Testis (tissue), 2 donors: ENCODE results near the gene DPH3.

Experiments
- CTCF ChIP-seq, 3 experiments: fragments of 450-650 bp in 2 of 3; fragments of 200-600 bp in 1 of 3; sonication (generic) in 1 of 3; IDR thresholded peaks; one replicate each; pipeline ENCODE4 v1.5.1; 2016 to 2019; ENCODE audit warnings: antibody characterized with exemption in 3 of 3, mild to moderate bottlenecking in 2 of 3, moderate library complexity in 1 of 3
- POLR2A ChIP-seq: fragments of 450-650 bp; IDR thresholded peaks from one replicate; pipeline ENCODE4 v1.6.1; 2017; ENCODE audit warnings: antibody characterized with exemption, mild to moderate bottlenecking, moderate library complexity

GRCh38 chr3:16241225-16241624, 23.5 kb downstream of the DPH3 start:
- TF ChIP-seq CTCF (IDR thresholded peaks at IDR 0.05), result no peak
- TF ChIP-seq POLR2A, result no peak
